OCI-M2 (cell line): ENCODE measurements around the gene SDS.
"Not testable (repeated sequence)": the region's sequence is repeated elsewhere in the genome, so short reads cannot be mapped to it uniquely, and the experiment has no call there.

Source experiments
- DNase-seq: peaks from one replicate; lab custom pipeline; 2025; ENCODE audit not compliant: unreplicated experiment; lab: John Stamatoyannopoulos, UW

The SDS gene

GRCh38 chr12:113358381-113359132, 45.1 kb downstream of the SDS start, which contains the start of gene PLBD2:
Gene PLBD2 (plus strand): TSS chr12:113358587. CDS start chr12:113358601, 14 bp downstream.
- peak; percentile 57 for DNase-seq

DNA sequence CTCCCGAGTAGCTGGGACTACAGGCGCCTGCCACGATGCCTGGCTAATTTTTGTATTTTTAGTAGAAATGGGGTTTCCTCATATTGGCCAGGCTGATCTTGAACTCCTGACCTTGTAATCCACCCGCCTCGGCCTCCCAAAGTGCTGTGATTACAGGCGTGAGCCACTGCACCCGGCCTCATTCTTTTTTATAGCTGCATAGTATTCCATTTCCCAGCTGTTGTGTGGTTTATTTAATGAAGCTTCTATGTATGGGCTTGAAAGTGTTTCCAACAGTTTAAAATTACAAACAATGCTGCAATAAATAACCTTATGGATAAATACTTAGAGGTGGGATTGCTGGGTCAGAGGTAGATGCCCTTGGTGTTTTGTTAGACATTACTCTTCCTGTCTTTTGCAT, 49.5 kb downstream of the SDS start:
- not testable (repeated sequence) for DNase-seq

- DNase-seq: no peak
Observed at GRCh38 chr12:113351089-113351488, 52.6 kb downstream of the SDS start.

- DNase-seq: no peak
Observed at GRCh38 chr12:113348849-113349536, 54.7 kb downstream of the SDS start.

GRCh38 chr12:113347892-113348291, 55.8 kb downstream of the SDS start:
- no peak for DNase-seq

GRCh38 chr12:113347107-113347506, 56.6 kb downstream of the SDS start:
- no peak for DNase-seq

DNA sequence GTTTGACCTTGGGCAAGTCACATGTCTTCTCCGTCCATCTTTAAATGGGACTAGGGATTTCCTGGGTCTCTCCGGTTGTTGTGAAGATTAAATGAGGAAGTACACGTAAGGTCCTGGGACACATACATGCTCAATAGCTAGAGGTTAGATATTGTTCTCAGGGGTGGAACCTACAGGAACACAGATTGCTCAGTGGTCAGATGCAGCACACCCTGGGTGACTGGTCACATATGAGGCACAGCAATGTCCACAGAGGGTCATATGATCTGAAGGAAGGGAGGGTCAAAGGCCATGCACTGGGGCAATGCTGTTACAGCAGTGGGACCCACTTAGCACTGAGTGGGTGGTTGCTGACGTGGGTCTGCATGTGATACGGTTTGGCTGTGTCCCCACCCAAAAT, 57.3 kb downstream of the SDS start:
- DNase-seq: no peak

GRCh38 chr12:113345318-113345717, 58.4 kb downstream of the SDS start:
- no peak for DNase-seq
